SW 1271 (cell line): ENCODE measurements around the gene ZBP1.

Experiments used
- DNase-seq, 2 experiments: peaks; one replicate each; lab custom pipeline; 2025; lab: John Stamatoyannopoulos, UW

Gene ZBP1

GRCh38 chr20:57598491-57598890 lies 21.7 kb downstream of the ZBP1 start:
- no peak for DNase-seq

GRCh38 chr20:57598060-57598459 lies 22.2 kb downstream of the ZBP1 start:
- DNase-seq, result no peak

GRCh38 chr20:57596998-57597939 lies 23.0 kb downstream of the ZBP1 start:
- DNase-seq, result peak in 1 of 2 experiments; percentile 51

- no peak for DNase-seq
Observed at GRCh38 chr20:57596358-57596757, 23.9 kb downstream of the ZBP1 start.

DNA sequence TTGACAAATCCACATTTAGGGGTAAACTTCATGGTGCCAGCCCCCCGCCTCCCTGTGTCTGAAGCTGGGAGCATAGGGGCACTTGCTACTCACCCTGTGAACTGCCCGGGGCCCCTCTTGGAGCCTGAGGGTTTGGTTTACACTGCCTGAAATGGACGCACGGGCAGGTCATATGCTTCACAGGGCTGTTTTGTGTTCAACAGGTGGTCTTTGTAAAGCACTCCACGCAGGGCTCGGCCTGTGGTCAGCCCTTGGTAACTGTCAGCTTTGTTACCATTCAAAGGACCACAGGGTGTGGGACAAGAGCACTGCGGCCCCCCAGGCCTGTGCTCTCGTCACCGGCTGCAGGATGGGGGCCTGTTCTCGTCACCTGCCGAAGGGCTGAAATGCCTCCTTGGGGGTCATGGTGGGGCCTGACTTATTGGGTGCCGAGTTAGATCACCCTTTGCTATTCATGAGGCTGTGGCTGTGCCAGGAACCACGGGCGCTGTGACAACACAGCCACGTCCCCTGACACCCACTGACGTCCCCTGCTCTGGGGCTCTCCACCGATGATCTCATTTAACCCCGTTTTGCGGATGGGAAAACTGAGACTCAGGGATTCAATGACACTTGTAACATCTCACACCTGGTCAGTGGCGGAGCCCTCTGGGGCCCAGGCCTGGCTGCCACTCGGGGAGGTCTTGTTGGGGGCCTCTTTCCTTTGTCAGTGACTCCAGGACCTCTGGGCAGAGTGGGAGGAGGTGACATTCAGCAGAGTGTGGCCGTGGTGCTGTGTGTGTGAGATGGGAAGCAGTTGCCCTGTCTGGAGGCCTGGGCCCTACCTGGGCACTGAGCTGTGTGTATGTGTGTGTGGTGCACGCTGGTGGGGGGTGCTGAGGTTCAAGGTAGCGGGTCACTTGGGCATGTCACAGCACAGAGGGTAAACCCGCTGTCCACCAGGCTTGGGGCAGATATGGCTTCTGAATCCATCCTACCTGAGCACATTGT lies 24.9 kb downstream of the ZBP1 start:
- no peak for DNase-seq

DNA sequence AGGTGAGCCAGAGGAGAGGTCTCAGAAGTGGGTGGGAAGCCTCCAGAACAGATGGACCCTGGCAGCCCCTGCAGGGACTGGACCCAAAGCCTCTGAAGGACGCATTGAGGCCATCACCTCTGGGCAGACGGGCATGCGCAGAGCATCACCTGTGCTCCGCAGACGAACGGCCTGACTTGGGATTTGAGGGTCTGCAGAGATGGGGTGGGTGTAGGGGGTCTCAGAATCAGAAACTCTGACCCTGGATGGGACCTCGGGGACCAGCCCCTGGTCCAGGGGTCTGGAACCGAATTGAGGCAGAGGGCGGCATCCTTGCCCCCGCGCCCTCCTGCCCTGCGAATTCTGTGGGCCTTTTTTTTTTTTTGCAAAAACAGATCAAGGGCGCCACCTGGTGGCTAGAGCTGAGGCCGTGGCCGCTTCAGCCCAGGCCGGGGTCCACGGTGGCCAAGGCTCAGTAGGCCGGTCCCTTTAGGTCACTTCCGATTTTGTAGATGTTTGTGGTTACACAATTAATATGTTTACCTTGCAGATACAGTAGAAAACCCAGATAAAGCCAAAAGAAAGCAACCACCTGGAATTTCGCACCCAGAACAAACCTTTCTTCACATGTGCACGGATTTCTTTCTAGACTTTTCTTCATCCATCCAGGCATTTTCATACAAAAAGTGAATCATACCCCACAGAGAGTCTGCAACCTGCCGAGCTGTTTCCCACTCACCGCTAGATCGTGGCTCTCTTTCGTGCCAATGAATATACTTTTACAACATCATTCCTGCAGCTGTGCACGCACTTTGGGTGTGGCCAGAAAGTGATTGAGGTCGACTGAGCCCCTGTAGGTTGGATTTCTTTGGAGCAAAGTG lies 25.9 kb downstream of the ZBP1 start:
- DNase-seq, result peak in 1 of 2 experiments; percentile 43

DNA sequence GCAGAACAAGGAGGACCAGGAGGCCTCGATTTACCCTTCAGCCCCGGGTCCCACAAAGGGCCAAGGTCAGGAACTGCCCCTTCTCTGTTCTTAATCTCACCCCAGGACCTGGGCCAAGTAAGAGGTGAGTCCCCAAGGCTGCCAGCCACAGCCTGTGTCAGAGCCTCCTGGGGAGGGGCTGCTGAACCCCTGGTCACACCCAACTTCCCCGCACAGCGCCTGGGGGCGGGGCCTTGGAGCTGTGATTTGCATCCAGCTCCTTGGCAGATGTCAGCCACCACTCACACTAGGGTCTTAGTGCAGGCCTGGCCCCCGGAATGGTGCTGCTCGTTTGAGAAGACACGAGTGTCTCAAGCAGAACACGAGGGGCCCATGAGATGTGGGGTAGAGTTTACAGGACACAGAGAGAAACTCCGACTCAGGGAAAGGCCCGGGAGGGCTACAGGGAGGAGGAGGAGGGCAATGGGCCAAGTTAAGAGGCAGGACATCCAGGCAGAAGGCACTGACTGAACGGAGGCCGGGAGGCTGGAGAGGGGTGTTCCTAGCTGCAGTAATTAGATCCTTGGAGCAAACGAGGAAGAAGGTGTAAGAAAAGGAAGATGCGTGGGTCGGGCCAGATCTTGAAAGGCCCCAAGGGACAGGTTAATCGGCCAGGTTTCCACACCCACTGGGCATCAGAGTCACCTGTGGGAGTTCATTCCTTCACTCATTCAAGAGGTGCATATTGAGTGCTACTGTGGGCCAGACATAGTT lies 26.9 kb downstream of the ZBP1 start:
- no peak for DNase-seq

DNA sequence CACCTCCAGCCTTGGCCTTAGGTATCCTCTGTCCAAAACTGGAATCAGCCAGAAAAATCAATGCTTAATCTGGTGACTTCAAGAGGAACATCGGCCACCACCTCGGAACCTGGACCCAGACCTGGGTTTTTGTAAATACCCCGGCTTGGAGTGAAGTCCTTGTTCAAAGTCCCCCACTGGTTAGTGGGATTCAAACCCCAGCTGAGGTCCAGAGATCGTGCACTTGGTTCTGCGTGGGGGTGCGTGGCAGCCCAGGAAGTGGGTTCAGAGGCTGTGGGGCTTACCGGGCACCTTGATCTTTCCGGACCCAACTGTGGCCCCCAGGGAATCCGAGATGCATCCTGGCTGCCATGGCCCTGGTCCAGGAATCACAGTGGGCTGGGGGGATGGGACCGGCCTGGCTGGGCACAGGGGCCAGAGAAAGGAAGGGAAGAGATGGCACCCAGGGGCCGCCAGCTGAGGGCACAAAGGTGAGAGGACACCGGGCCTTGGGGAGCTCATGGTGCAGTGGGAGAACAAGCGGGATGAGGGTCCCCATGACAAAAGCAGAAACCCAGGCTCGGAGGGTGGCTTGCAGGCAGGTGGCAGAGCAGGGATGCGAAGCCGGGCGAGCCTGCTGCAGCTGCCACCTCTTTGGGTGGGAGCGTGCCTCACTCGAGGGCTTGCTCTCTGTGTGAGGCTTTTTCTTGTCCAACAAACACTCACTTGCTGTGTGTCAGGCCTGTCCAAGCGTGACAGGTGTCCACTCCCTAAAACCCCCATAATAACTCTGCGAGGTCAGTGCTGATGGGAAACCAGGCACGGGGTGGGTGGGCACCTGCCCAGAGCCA lies 27.7 kb downstream of the ZBP1 start:
- no peak for DNase-seq

DNA sequence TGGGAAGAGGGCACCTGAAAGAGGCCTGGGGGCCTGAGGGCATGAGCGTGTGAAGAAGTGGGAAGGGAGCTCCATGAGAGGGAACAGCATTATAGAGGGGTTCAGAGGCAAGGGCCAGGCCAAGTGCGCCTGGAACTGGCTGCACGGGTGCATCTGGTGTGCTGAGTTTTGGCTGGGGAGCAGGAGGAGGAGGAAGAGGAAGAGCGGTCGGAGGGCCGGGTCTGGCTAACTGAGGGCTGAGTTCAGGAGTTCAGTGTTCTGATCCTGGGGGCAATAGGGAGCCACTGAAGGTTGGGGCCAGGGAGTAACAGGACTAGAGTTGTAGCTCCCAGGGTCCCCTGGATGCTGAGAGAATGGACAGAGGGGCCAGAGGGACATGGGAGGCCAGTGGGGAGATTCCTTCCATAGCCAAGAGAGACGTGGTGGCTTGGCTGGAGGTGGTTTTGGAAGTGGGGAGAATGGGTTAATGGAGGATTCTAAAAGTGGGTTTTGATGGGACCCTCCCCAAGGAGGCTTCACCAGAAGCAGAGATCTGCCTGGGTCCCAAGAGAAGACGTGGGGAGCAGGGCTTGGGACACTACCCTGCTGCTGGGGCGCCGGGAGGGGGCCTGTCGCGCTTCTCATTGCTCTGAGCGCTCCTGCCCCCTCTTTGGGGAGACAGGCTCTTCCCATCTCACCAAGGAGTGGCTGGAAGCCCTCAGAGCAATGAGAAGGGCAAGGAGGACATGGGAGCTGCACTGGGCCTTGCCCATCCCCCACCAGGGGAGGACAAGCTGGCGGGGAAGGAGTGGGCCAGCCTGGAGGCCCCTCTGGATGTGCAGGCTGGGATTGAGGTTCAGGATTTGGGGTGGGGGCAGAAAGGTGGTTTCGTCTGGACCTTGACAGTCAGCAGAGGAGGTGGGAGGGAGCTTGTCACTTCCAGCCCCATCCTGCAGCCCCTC lies 28.7 kb downstream of the ZBP1 start:
- DNase-seq, result no peak

- DNase-seq, result no peak
Observed at GRCh38 chr20:57590485-57591288, 29.5 kb downstream of the ZBP1 start.

- DNase-seq, result no peak
Observed at GRCh38 chr20:57589728-57590484, 30.3 kb downstream of the ZBP1 start.

DNA sequence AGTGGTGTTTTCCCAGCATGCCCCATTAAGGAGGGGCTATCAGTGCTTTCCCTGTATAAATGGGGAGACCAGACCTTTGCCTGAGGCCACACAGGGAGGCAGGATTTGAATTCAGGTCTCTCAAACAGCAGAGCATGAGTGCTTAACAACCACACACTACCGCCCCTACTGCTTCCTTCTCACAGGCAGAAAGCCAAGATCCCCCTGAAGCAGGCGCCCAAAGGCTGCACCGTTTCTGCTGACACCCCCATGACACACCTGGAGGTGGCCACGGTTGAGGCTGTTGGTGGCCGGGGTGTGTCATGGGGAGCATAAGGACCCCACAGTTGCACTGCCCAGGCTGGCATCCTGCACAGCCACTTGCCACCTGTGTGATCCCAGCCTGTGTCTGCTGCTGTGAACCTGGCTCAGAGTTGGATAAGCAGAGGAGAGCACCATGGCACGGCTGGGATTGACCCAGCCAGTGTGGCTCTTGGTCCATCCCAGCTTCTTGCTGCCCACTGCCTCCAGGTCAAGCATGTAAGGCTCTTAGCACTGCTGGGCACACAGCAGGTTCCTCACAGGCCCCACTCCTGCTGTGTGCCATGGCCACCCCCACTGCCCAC lies 31.0 kb downstream of the ZBP1 start:
- no peak for DNase-seq

DNA sequence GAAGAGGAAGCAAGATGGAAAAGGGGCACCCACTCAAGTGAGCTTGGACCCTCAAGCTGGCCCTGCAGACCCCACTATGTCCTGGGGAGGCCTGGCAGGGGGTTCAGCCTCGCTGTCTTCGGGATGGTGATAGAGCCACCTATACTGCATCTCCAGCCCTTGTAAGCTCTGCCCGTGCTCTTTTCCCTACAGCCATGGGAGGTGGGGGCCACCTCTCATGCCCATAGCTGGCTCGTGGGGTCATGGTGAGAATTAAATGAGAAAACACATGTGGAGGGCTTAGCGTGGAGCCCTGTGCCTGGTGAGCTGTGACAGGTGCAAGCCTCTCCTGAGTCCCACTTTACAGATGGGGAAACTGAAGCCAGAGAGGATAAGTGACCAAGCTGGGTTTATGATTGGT lies 31.6 kb downstream of the ZBP1 start:
- DNase-seq, result no peak

DNA sequence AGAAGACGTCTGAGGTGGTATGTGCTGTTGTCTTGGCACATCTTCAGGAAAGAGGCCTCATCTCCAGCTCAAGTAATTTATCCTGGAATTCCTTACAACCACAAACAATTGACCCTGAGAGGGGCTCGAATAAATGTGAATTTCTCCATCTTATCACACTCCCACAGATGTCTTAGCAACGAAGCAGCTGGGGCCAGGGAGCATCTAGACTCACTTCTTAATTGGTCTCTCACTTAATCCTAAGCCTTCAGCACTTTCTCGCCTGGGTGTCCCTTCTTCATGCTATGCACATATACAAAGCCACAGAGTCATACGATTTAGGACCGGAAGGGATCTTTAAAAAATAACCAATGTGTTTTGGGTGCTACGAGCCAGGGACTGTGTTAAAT lies 32.2 kb downstream of the ZBP1 start:
- DNase-seq, result no peak

DNA sequence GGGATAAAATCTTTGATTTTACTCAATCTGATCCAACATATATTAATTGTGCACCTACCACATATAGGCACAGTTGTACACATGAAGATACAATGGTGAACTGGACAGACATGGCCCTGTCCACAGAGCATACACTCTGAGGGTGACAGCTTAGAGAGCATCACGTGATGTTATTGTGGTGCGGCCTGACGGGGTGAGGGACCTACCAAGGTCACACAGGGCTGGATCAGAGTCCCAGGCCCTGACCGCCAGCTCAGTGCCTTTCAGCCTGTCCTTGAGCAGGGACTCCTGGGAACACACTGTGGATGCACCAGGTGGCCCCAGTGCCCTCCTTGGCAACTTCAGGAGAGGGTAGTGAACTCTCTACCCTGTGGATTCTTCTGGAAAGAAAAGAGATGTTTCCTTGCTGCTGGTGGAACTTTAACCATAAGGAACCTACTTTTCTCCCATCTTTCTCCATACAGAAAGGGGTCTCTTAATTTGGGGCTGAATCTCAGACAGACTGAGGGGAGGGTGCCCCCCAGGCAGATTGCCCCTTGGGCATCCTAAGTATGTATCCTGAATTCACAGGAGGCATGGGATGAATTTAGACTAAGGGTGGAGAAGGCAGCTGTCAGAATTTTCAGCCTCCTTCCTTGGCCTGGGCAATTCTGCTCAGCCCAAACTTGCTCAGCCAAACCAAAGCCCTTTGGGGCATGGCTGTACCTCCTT lies 32.8 kb downstream of the ZBP1 start:
- DNase-seq, result no peak

DNA sequence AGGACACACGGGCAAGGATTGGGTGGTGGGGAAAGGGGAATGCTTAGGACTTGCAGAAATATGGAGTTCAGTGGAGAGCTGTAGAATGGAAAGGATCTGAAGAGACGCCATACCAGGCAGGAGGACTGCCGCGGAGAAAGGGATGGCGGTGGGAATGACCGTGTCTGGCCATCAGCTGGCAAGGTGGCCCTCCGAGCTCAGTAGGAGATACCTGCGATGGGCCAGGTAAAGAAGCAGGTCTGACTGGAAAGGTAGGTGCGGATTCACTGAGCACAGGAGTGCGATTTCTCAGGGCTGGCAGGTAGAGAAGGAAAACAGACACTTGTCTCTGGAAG lies 33.3 kb downstream of the ZBP1 start:
- DNase-seq, result no peak
